Measurements from ENCODE around the gene ADAM17.

DNA sequence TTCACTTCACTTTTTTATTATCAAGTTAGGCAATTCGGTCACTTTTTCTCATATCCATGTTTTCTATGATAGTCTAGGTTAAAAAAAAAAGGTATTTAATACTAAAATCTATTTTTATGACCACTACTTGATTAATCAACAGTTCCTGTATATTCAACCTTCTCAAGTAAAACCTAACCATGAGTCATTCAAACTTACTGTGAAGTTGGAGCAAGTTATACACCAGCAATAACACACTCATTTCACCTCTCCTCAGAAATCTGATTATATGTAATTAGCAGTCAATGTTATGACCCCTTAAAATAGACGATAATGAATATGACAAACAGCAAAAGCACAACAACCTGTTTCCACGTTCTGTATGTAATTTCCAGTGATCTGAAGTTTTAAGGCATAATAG lies 35.0 kb upstream of the ADAM17 start:
- TF ChIP-seq, protein P1, sequence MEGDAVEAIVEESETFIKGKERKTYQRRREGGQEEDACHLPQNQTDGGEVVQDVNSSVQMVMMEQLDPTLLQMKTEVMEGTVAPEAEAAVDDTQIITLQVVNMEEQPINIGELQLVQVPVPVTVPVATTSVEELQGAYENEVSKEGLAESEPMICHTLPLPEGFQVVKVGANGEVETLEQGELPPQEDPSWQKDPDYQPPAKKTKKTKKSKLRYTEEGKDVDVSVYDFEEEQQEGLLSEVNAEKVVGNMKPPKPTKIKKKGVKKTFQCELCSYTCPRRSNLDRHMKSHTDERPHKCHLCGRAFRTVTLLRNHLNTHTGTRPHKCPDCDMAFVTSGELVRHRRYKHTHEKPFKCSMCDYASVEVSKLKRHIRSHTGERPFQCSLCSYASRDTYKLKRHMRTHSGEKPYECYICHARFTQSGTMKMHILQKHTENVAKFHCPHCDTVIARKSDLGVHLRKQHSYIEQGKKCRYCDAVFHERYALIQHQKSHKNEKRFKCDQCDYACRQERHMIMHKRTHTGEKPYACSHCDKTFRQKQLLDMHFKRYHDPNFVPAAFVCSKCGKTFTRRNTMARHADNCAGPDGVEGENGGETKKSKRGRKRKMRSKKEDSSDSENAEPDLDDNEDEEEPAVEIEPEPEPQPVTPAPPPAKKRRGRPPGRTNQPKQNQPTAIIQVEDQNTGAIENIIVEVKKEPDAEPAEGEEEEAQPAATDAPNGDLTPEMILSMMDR (IDR thresholded peaks at IDR 0.05): no peak
- no peak for TF ChIP-seq ZFX (IDR thresholded peaks at IDR 0.05; ENCODE audit: borderline replicate concordance)
